ENCODE results near the gene ABCC10.

Gene ABCC10

GRCh38 chr6:43481591-43482236, 54.4 kb downstream of the ABCC10 start:
- Histone ChIP-seq H3K9ac (ENCODE audit: low read length) (no peak overlapping the region), H3K9me3 (ENCODE audit: control insufficient read depth, low read length) (no peaks in the 10 kb centered on the region), H3K4me3 (ENCODE audit: low read length) (no peak overlapping the region), H3K4me1 (ENCODE audit: control insufficient read depth, insufficient read depth, low read length) (peaks cover 9% of the 10 kb centered on the region), H3K36me3 (ENCODE audit: control insufficient read depth, insufficient read depth, low read length) (no peaks in the 10 kb centered on the region), H3K27me3 (ENCODE audit: control insufficient read depth, insufficient read depth, low read length) (no peaks in the 10 kb centered on the region)

GRCh38 chr6:43488667-43489276, 61.4 kb downstream of the ABCC10 start:
- no peaks in the 10 kb centered on the region for H3K36me3 ChIP-seq (ENCODE audit: control insufficient read depth, insufficient read depth, low read length)
- H3K27me3 ChIP-seq (ENCODE audit: control insufficient read depth, insufficient read depth, low read length), result no peaks in the 10 kb centered on the region
- no peak overlapping the region for H3K9ac ChIP-seq (ENCODE audit: low read length)
- H3K9me3 ChIP-seq (ENCODE audit: control insufficient read depth, low read length), result no peaks in the 10 kb centered on the region
- peaks cover 20% of the 10 kb centered on the region for H3K4me1 ChIP-seq (ENCODE audit: control insufficient read depth, insufficient read depth, low read length)
- no peak overlapping the region for H3K4me3 ChIP-seq (ENCODE audit: low read length)

- no peaks in the 10 kb centered on the region for H3K36me3 ChIP-seq (ENCODE audit: control insufficient read depth, insufficient read depth, low read length)
- H3K4me3 ChIP-seq (ENCODE audit: low read length), result no peak overlapping the region
- H3K27me3 ChIP-seq (ENCODE audit: control insufficient read depth, insufficient read depth, low read length), result no peaks in the 10 kb centered on the region
- no peak overlapping the region for H3K9ac ChIP-seq (ENCODE audit: low read length)
- H3K9me3 ChIP-seq (ENCODE audit: control insufficient read depth, low read length), result no peaks in the 10 kb centered on the region
- peaks cover 27% of the 10 kb centered on the region for H3K4me1 ChIP-seq (ENCODE audit: control insufficient read depth, insufficient read depth, low read length)
Measured at GRCh38 chr6:43489277-43490072, 62.1 kb downstream of the ABCC10 start.

- no peaks in the 10 kb centered on the region for H3K36me3 ChIP-seq (ENCODE audit: control insufficient read depth, insufficient read depth, low read length)
- no peaks in the 10 kb centered on the region for H3K9me3 ChIP-seq (ENCODE audit: control insufficient read depth, low read length)
- peaks cover 38% of the 10 kb centered on the region for H3K4me1 ChIP-seq (ENCODE audit: control insufficient read depth, insufficient read depth, low read length)
- no peak overlapping the region for H3K4me3 ChIP-seq (ENCODE audit: low read length)
- H3K9ac ChIP-seq (ENCODE audit: low read length), result no peak overlapping the region
- no peaks in the 10 kb centered on the region for H3K27me3 ChIP-seq (ENCODE audit: control insufficient read depth, insufficient read depth, low read length)
Measured at GRCh38 chr6:43490523-43490939, 63.2 kb downstream of the ABCC10 start.

- Histone ChIP-seq H3K4me1 (ENCODE audit: control insufficient read depth, insufficient read depth, low read length) (peaks cover 48% of the 10 kb centered on the region), H3K9me3 (ENCODE audit: control insufficient read depth, low read length) (no peaks in the 10 kb centered on the region), H3K36me3 (ENCODE audit: control insufficient read depth, insufficient read depth, low read length) (no peaks in the 10 kb centered on the region), H3K27me3 (ENCODE audit: control insufficient read depth, insufficient read depth, low read length) (no peaks in the 10 kb centered on the region), H3K9ac (ENCODE audit: low read length) (no peak overlapping the region), H3K4me3 (ENCODE audit: low read length) (no peak overlapping the region)
Measured at GRCh38 chr6:43491750-43492661, 64.7 kb downstream of the ABCC10 start.

- no peak overlapping the region for H3K4me3 ChIP-seq (ENCODE audit: low read length)
- no peak overlapping the region for H3K9ac ChIP-seq (ENCODE audit: low read length)
- no peaks in the 10 kb centered on the region for H3K27me3 ChIP-seq (ENCODE audit: control insufficient read depth, insufficient read depth, low read length)
- H3K4me1 ChIP-seq (ENCODE audit: control insufficient read depth, insufficient read depth, low read length), result peaks cover 48% of the 10 kb centered on the region
- H3K36me3 ChIP-seq (ENCODE audit: control insufficient read depth, insufficient read depth, low read length), result peaks cover 4% of the 10 kb centered on the region
- no peaks in the 10 kb centered on the region for H3K9me3 ChIP-seq (ENCODE audit: control insufficient read depth, low read length)
Measured at GRCh38 chr6:43492673-43493072, 65.3 kb downstream of the ABCC10 start.

- Histone ChIP-seq H3K36me3 (ENCODE audit: control insufficient read depth, insufficient read depth, low read length) (peaks cover 9% of the 10 kb centered on the region), H3K4me1 (ENCODE audit: control insufficient read depth, insufficient read depth, low read length) (peaks cover 48% of the 10 kb centered on the region), H3K9me3 (ENCODE audit: control insufficient read depth, low read length) (no peaks in the 10 kb centered on the region), H3K27me3 (ENCODE audit: control insufficient read depth, insufficient read depth, low read length) (no peaks in the 10 kb centered on the region), H3K9ac (ENCODE audit: low read length) (no peak overlapping the region), H3K4me3 (ENCODE audit: low read length) (no peak overlapping the region)
Measured at GRCh38 chr6:43493230-43493629, 65.9 kb downstream of the ABCC10 start.

- Histone ChIP-seq H3K4me3 (ENCODE audit: low read length) (no peak overlapping the region), H3K4me1 (ENCODE audit: control insufficient read depth, insufficient read depth, low read length) (peaks cover 48% of the 10 kb centered on the region), H3K9ac (ENCODE audit: low read length) (no peak overlapping the region)
Measured at GRCh38 chr6:43493833-43494232, 66.5 kb downstream of the ABCC10 start.

DNA sequence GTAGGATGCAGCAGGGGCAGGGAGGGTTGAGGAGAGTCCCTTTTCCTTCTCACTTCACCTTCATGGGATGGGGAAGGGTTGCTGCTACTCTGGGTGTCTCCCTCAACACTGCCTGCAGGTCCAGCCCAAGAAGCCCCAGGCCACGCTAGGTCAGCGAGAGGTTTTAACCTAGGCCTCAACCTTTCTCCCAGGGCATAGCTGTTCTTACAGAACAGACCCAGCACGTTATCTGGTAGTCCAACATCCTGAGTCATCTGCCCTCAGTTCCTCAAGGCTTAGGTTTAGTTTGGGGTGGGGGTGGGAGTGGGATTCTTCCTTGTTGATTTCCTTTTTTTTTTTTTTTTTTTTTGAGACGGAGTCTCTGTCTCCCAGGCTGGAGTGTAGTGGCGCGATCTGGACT, 67.0 kb downstream of the ABCC10 start:
- no peak overlapping the region for H3K9ac ChIP-seq (ENCODE audit: low read length)
- no peaks in the 10 kb centered on the region for H3K27me3 ChIP-seq (ENCODE audit: control insufficient read depth, insufficient read depth, low read length)
- no peak overlapping the region for H3K4me3 ChIP-seq (ENCODE audit: low read length)
- peaks cover 48% of the 10 kb centered on the region for H3K4me1 ChIP-seq (ENCODE audit: control insufficient read depth, insufficient read depth, low read length)
- no peaks in the 10 kb centered on the region for H3K9me3 ChIP-seq (ENCODE audit: control insufficient read depth, low read length)
- peaks cover 12% of the 10 kb centered on the region for H3K36me3 ChIP-seq (ENCODE audit: control insufficient read depth, insufficient read depth, low read length)

More at GRCh38 chr6:43493833-43494232, 66.5 kb downstream of the ABCC10 start:
- H3K36me3 ChIP-seq (ENCODE audit: control insufficient read depth, insufficient read depth, low read length), result peaks cover 9% of the 10 kb centered on the region
- no peaks in the 10 kb centered on the region for H3K9me3 ChIP-seq (ENCODE audit: control insufficient read depth, low read length)
- H3K27me3 ChIP-seq (ENCODE audit: control insufficient read depth, insufficient read depth, low read length), result no peaks in the 10 kb centered on the region

GRCh38 chr6:43494766-43495165, 67.4 kb downstream of the ABCC10 start:
- Histone ChIP-seq H3K4me3 (ENCODE audit: low read length) (no peak overlapping the region), H3K27me3 (ENCODE audit: control insufficient read depth, insufficient read depth, low read length) (no peaks in the 10 kb centered on the region), H3K9ac (ENCODE audit: low read length) (no peak overlapping the region), H3K9me3 (ENCODE audit: control insufficient read depth, low read length) (no peaks in the 10 kb centered on the region), H3K4me1 (ENCODE audit: control insufficient read depth, insufficient read depth, low read length) (peaks cover 48% of the 10 kb centered on the region), H3K36me3 (ENCODE audit: control insufficient read depth, insufficient read depth, low read length) (peaks cover 17% of the 10 kb centered on the region)

DNA sequence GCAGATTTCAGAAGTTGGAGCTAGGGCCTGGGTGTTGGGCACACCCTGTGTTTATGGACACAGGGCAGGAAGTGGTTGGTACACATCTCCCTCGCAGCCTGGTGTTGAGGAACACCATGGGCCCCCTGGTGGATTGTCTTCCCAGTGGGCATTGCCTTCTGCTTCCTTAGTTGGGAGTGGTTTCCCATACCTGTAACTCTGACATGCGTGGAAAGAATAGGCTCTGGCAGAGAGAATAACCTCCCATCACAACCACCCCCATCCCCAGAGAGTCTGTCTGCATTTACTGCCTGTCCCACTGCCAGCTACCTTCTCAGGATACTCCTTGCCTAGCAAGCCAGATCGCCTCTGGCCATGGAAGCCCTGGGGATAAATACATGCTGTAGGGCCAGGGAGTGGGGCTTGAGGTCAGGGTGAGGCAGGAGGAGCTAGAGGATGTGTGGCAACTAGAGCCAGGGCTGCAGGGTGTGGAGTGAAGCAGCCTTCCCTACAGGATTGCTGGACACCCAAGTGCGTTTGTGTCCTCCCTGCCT, 68.1 kb downstream of the ABCC10 start:
- Histone ChIP-seq H3K9ac (ENCODE audit: low read length) (no peak overlapping the region), H3K9me3 (ENCODE audit: control insufficient read depth, low read length) (no peaks in the 10 kb centered on the region), H3K36me3 (ENCODE audit: control insufficient read depth, insufficient read depth, low read length) (peaks cover 24% of the 10 kb centered on the region), H3K4me1 (ENCODE audit: control insufficient read depth, insufficient read depth, low read length) (peaks cover 48% of the 10 kb centered on the region), H3K27me3 (ENCODE audit: control insufficient read depth, insufficient read depth, low read length) (no peaks in the 10 kb centered on the region), H3K4me3 (ENCODE audit: low read length) (no peak overlapping the region)

Measured in mucosa of stomach (tissue), 1 donor.